Gastrocnemius medialis (tissue), 4 donors: ENCODE data around the gene RBMX.

Source experiments
- CTCF ChIP-seq, 5 experiments: fragments of 450-650 bp in 3 of 5; fragments of 200-600 bp in 2 of 5; sonication (generic) in 2 of 5; IDR thresholded peaks in 4 of 5; conservative IDR thresholded peaks in 1 of 5; 1 replicate in 4 of 5; 2 replicates in 1 of 5; pipeline ENCODE4 v1.5.1; 2016 to 2019; ENCODE audit warnings: antibody characterized with exemption in 5 of 5, mild to moderate bottlenecking in 3 of 5, moderate library complexity in 3 of 5
- POLR2A ChIP-seq, 2 donors: fragments of 450-650 bp; IDR thresholded peaks; one replicate each; pipeline ENCODE4 v1.6.1; 2017; ENCODE audit warnings: antibody characterized with exemption in 2 of 2, mild to moderate bottlenecking in 2 of 2, moderate library complexity in 2 of 2

GRCh38 chrX:136916827-136917226 lies 36.3 kb upstream of the RBMX start:
- TF ChIP-seq CTCF (IDR thresholded peaks at IDR 0.05 in 4 of 5, conservative IDR thresholded peaks at IDR 0.05 in 1 of 5): no peak
- TF ChIP-seq POLR2A (IDR thresholded peaks at IDR 0.05): no peak
